PC-3 (cell line): ENCODE measurements around the gene SLC18A2. TPM values are rescaled to one million over a fixed set of nuclear protein-coding genes. Genes with fewer than 3 reads are reported as not detected.

Experiments used
- ATAC-seq: fragments of 200-7000 bp; cut with Tn5 transposase; 2 replicates; pipeline ENCODE4 v1.9.1; 2020; ENCODE audit warnings: mild to moderate bottlenecking, moderate library complexity
- BruUV-seq: library from RNA; stranded (reverse); fragments of 400-500 nt; replicated peaks from 2 replicates; lab custom pipeline; 2021; lab: Mats Ljungman, UMichigan
- CTCF ChIA-PET: fragments of 300-600 bp; sonication (Branson Sonifier 250); formaldehyde crosslinking; loops from one replicate; lab custom pipeline; 2022; ENCODE audit warnings: antibody characterized with exemption; lab: Charles Lee
- POLR2A ChIA-PET: fragments of 300-600 bp; sonication (Branson Sonifier 250); formaldehyde crosslinking; loops from one replicate; lab custom pipeline; 2022; ENCODE audit warnings: antibody characterized with exemption; ENCODE audit not compliant: unreplicated experiment; lab: Charles Lee
- DNase-seq: peaks from one replicate; pipeline ENCODE4 v3.0.0-alpha.2; 2015
- H2AFZ ChIP-seq: fragments of 300-600 bp; sonication (generic); 2 replicates; pipeline ENCODE4 v1.6.0; 2016; ENCODE audit warnings: antibody characterized with exemption, low read length
- H3F3A ChIP-seq: fragments of 300-600 bp; sonication (generic); one replicate; pipeline ENCODE4 v1.6.0; 2017; ENCODE audit warnings: antibody characterized with exemption, low read length, control low read depth, mild to moderate bottlenecking; ENCODE audit not compliant: unreplicated experiment
- H3K27ac ChIP-seq: fragments of 300-600 bp; sonication (generic); 2 replicates; pipeline ENCODE4 v1.5.1; 2016; ENCODE audit warnings: mild to moderate bottlenecking, low read length
- H3K27me3 ChIP-seq: fragments of 300-600 bp; sonication (generic); 2 replicates; pipeline ENCODE4 v1.6.1; 2016; ENCODE audit warnings: low read length, mixed read lengths
- H3K36me3 ChIP-seq: fragments of 300-600 bp; sonication (generic); 2 replicates; pipeline ENCODE4 v1.6.1; 2016; ENCODE audit warnings: low read depth, mixed run types, low read length, mixed read lengths
- H3K4me1 ChIP-seq: fragments of 300-600 bp; sonication (generic); 2 replicates; pipeline ENCODE4 v1.5.1; 2016; ENCODE audit warnings: low read length; ENCODE audit not compliant: insufficient read depth
- H3K4me2 ChIP-seq: fragments of 300-600 bp; sonication (generic); 2 replicates; pipeline ENCODE4 v1.6.0; 2016; ENCODE audit warnings: low read length
- H3K4me3 ChIP-seq: fragments of 300-600 bp; sonication (generic); 2 replicates; pipeline ENCODE4 v1.5.1; 2016; ENCODE audit warnings: mild to moderate bottlenecking, low read length, mixed read lengths
- H3K79me2 ChIP-seq: fragments of 300-600 bp; sonication (generic); 2 replicates; pipeline ENCODE4 v1.6.1; 2017; ENCODE audit warnings: low read length, mixed read lengths
- H3K9ac ChIP-seq: fragments of 300-600 bp; sonication (generic); 2 replicates; pipeline ENCODE4 v1.6.0; 2016; ENCODE audit warnings: mild to moderate bottlenecking, low read length
- H3K9me2 ChIP-seq: fragments of 300-600 bp; sonication (generic); replicated peaks from 2 replicates; pipeline ENCODE4 v1.6.1; 2016; ENCODE audit warnings: mixed run types, low read length, mixed read lengths
- H3K9me3 ChIP-seq: fragments of 300-600 bp; sonication (generic); 2 replicates; pipeline ENCODE4 v1.6.1; 2016; ENCODE audit warnings: low read length, mixed read lengths
- H4K20me1 ChIP-seq: fragments of 300-600 bp; sonication (generic); 2 replicates; pipeline ENCODE4 v1.6.1; 2016; ENCODE audit warnings: low read length, mixed read lengths
- EZH2 ChIP-seq: fragments of 300-600 bp; sonication (generic); IDR thresholded peaks from one replicate; pipeline ENCODE4 v1.6.1; 2017; ENCODE audit warnings: antibody characterized with exemption, mild to moderate bottlenecking, low read length; ENCODE audit not compliant: unreplicated experiment
- EZH2phosphoT487 ChIP-seq: fragments of 300-600 bp; sonication (generic); IDR thresholded peaks from 2 replicates; pipeline ENCODE4 v1.6.1; 2018; ENCODE audit warnings: mild to moderate bottlenecking, antibody characterized with exemption, low read length, borderline replicate concordance
- intact Hi-C: fragments of 100-400 bp; cut with micrococcal nuclease; formaldehyde crosslinking; loops from 2 replicates; pipeline ENCODE4 v1.9.0; 2023
- total RNA-seq: library from RNA; depleted of rRNA; stranded (reverse); fragments of >200 nt; gene quantifications from 2 replicates; pipeline ENCODE4 v1.2.3, GENCODE V29; 2014
- TF ChIP-seq, protein P1 (sequence below): fragments of 300-600 bp; sonication (generic); conservative IDR thresholded peaks from 2 replicates; pipeline ENCODE4 v1.5.1; 2017; ENCODE audit warnings: antibody characterized with exemption, low read depth, mild to moderate bottlenecking, low read length

SLC18A2 gene
- total RNA-seq, 1 experiment from 2014 or later = not detected

DNA sequence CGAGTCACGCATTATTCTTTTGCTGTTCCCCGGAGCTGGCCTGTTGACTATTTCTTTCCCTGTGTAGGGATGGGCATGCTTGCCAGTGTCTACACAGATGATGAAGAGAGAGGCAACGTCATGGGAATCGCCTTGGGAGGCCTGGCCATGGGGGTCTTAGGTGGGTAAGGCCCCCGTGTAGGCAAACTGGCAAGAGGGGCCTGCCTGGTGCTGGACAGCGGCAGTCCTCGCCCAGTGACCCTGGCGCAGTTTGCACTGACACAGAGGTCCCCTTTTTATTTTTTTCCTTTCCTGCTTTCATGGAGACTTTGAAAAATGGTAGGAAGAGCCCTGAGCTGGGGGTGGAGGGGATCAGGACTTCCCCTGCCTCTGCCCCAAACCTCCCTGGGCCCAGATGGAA is 13.4 kb downstream of the SLC18A2 start:
- H2AFZ ChIP-seq = no peak overlapping the region
- ATAC-seq (no peak), DNase-seq (no peak)
- no peak overlapping the region for H3K27ac ChIP-seq
- H3K27me3 ChIP-seq = peaks cover 23% of the 10 kb centered on the region
- no TSS peak for BruUV-seq
- ChIA-PET POLR2A (no interaction called here), CTCF (no interaction called here)
- H3K36me3 ChIP-seq = no peaks in the 10 kb centered on the region
- H3K9ac ChIP-seq = no peak overlapping the region
- H4K20me1 ChIP-seq = no peaks in the 10 kb centered on the region
- H3K4me3 ChIP-seq = no peak overlapping the region
- H3K9me3 ChIP-seq = no peaks in the 10 kb centered on the region
- intact Hi-C loops = no loop called here
- TF ChIP-seq, protein P1, sequence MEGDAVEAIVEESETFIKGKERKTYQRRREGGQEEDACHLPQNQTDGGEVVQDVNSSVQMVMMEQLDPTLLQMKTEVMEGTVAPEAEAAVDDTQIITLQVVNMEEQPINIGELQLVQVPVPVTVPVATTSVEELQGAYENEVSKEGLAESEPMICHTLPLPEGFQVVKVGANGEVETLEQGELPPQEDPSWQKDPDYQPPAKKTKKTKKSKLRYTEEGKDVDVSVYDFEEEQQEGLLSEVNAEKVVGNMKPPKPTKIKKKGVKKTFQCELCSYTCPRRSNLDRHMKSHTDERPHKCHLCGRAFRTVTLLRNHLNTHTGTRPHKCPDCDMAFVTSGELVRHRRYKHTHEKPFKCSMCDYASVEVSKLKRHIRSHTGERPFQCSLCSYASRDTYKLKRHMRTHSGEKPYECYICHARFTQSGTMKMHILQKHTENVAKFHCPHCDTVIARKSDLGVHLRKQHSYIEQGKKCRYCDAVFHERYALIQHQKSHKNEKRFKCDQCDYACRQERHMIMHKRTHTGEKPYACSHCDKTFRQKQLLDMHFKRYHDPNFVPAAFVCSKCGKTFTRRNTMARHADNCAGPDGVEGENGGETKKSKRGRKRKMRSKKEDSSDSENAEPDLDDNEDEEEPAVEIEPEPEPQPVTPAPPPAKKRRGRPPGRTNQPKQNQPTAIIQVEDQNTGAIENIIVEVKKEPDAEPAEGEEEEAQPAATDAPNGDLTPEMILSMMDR = no peak
- no peak for TF ChIP-seq EZH2
- no peak for TF ChIP-seq EZH2phosphoT487
- no peaks in the 10 kb centered on the region for H3K79me2 ChIP-seq
- H3K4me2 ChIP-seq = no peak overlapping the region
- no peaks in the 10 kb centered on the region for H3K9me2 ChIP-seq
- no peaks in the 10 kb centered on the region for H3K4me1 ChIP-seq
- no peaks in the 10 kb centered on the region for H3F3A ChIP-seq

DNA sequence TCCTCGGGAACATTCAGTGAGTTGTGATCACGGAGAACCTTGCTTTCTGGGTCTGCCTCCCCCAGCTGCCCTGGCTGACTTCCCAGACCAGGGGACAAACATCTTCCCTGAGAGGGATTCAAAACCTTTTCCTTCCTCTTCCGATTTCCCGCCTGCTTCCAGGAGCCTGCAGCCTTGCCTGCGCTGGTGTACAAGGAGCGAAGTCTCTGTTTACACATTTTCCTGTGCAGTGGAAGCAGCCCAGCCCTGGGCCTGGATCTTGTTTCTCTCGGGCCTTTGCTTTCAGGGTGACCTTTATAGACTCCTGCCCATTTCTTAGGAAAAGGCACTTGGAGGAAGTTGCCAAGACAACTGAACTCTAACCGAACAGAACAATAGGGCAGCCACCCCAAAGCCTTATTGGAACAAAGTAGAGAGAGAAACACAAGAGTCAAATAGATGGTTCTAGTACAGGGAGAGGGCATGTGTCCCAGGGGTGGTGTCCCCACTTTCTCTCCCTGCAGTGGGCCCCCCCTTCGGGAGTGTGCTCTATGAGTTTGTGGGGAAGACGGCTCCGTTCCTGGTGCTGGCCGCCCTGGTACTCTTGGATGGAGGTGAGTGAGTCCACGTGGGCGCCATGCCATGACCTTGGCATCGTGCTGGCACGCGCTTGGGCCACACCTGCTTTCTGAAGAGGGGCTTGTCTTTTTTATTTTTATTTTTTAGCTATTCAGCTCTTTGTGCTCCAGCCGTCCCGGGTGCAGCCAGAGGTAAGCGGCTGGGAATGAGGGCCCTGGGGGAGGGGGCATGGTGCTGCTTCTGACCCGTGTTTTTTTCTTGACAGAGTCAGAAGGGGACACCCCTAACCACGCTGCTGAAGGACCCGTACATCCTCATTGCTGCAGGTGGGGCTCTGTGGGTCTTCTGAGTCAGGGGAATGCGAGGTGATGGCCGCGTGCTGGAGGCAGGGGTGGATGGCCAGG is 14.1 kb downstream of the SLC18A2 start:
- no peaks in the 10 kb centered on the region for H3F3A ChIP-seq
- no peaks in the 10 kb centered on the region for H3K4me1 ChIP-seq
- no peak overlapping the region for H3K4me3 ChIP-seq
- CTCF ChIA-PET = no interaction called here
- POLR2A ChIA-PET = no interaction called here
- H3K9ac ChIP-seq = no peak overlapping the region
- ATAC-seq (no peak), DNase-seq (no peak)
- H3K9me2 ChIP-seq = no peaks in the 10 kb centered on the region
- intact Hi-C loops = no loop called here
- H3K4me2 ChIP-seq = no peak overlapping the region
- no peaks in the 10 kb centered on the region for H3K9me3 ChIP-seq
- TF ChIP-seq EZH2phosphoT487 = no peak
- no peak for TF ChIP-seq EZH2
- TF ChIP-seq, protein P1 = no peak
- H3K79me2 ChIP-seq = no peaks in the 10 kb centered on the region
- peaks cover 29% of the 10 kb centered on the region for H3K27me3 ChIP-seq
- no TSS peak for BruUV-seq
- no peak overlapping the region for H2AFZ ChIP-seq
- no peaks in the 10 kb centered on the region for H4K20me1 ChIP-seq
- no peak overlapping the region for H3K27ac ChIP-seq
- no peaks in the 10 kb centered on the region for H3K36me3 ChIP-seq

DNA sequence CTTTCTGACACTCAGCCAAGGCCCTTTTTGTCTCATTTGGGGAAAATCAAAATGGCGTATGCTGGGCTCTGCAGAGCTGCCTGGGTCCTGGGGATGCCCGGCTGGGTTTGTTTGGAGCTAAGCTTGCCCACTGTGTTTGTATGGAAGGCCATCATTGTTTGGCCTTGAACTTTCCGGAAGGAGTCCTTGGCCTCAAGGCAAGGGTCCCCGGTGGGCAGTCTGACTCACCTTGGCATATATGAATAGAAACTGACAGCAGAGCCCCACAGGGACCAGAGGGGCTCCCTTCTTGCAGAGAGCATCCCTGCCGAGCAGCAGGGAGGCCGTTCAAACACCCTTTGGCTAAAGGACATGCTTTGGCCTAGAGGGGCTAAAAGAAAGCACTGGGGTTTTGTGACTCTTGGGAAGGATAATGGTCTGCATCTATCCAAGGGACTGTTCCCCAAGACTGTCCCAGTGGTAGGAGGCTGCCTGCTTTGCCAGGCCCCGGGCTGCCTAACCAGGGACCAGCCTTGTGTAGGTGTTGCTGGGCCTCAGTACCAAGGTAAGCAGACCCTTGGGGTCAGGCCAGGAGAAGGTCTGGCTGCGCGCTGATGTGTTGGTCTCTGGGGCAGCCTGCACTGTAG is 15.0 kb downstream of the SLC18A2 start:
- ChIA-PET POLR2A (no interaction called here), CTCF (no interaction called here)
- Histone ChIP-seq H3K9ac (no peak overlapping the region), H2AFZ (no peak overlapping the region), H4K20me1 (no peaks in the 10 kb centered on the region), H3K9me2 (no peaks in the 10 kb centered on the region), H3K4me2 (no peak overlapping the region), H3K4me3 (no peak overlapping the region), H3K36me3 (no peaks in the 10 kb centered on the region), H3K27me3 (peaks cover 29% of the 10 kb centered on the region), H3K4me1 (no peaks in the 10 kb centered on the region), H3K9me3 (no peaks in the 10 kb centered on the region), H3F3A (no peaks in the 10 kb centered on the region), H3K27ac (no peak overlapping the region), H3K79me2 (no peaks in the 10 kb centered on the region)
- intact Hi-C loops = no loop called here
- ATAC-seq (no peak), DNase-seq (no peak)
- no TSS peak for BruUV-seq
- TF ChIP-seq, protein P1 = no peak
